ENCODE results near the gene OVOL1.
"Not testable (repeated sequence)": the region's sequence is repeated elsewhere in the genome, so short reads cannot be mapped to it uniquely, and the experiment has no call there.

The OVOL1 gene

DNA sequence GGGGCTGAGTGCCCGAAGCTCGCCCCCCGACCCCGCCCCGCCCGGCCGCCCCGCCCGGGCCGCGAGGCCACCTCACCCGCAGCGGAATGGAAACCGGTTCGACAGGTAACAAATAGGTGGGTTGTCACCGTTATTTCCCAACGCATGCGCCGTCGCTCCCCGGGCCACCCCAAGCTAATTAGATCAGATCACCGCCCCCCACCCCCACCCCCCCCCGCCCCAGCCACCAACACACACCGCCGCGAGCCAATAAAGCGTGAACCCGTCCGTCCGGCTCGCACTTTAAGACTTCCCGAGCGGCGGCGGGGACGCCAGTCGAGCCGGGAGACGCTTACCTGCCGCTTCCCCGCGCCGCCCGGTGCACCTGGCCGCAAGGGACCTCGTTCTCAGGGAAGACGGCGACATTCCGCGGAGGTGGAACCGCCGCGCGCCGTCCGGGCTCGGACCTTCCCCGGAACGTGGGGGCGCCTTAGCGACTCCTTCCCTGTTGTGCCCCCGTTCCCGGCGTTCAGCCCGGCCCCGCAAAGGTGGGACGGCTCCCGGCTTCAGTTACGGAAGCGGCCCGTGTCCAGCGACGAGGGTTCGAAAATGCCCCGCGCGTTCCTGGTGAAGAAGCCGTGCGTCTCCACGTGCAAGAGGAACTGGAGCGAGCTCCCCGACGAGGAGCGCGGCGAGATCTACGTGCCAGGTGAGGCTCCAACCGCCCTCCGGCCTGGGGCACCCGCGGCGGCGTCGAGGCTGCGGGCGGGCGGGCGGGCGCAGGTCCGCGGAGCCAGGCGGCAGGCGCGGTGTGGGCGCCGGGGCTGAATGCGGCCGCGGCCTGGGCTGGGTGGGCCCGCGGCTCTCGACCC lies at the start of gene OVOL1:
Gene OVOL1, plus strand, starts transcription at position 278 of the 851 bp plus-strand sequence. Its CDS starts 311 bp downstream, at position 589.
- DNase-seq, result no peak
- in situ Hi-C loops (cut with MboI; ENCODE audit: low pct_unique_long_range_greater_than_20kb, low sequenced_read_pairs), result no loop called here

DNA sequence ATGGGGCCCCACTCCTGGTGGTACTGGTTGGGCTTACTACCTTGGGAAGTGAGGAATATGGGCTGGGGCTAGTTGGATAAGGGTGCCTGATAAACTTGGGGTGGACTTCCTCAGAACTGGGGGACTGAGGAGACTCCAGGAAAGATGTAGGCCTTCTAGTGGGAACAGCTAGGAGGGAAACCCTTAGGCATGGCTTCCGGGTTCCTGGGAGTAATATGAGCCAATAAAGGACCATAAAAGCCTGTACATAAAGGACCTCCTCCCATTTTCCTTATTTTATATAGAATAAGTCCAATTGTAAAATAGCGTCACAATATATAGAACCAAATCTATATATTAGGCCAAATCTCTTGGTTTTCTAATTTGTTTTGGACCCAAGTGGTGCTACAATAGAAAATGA lies 47.8 kb upstream of the OVOL1 start:
- in situ Hi-C loops (cut with MboI; ENCODE audit: low pct_unique_long_range_greater_than_20kb, low sequenced_read_pairs), result no loop called here
- DNase-seq, result no peak

DNA sequence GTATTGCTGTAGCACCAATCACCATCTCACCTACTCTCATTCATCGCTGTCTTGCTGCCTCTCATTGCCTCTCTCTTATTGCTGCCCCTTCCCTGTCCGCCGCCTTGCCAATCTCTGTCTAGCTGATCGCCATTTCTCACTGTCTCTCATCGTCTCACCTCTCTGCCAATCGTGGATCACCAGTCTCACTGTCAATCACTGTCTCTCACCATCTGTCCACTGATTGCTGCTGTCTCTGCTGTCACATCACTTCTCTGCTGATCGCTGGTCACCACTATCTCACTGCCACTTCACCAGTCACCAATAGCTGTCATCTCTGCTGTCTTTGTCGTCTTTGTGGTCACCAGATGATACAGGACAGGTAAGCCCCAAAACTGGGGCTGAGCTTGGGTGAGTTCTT lies 45.7 kb upstream of the OVOL1 start:
- in situ Hi-C loops (cut with MboI; ENCODE audit: low pct_unique_long_range_greater_than_20kb, low sequenced_read_pairs), result no loop called here
- DNase-seq, result no peak

DNA sequence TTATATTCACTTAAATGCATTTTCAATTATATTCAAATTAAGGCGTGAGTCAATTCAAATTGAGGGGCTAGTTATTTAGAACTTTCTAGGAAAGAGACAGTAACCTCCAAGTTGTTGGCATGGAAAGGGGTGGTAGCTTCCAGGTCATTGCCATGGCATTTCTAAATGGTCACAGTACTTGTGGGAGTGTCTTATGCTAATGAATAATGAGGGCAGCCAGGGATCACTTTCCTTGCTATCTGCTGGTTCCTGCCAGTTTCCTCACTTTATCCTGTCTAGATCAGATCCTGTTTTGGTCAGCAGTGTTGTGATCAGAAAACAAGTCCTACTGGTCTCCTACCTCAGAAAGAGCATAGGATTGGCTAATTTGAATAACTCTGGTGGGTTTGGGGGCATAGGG lies 44.5 kb upstream of the OVOL1 start:
- in situ Hi-C loops (cut with MboI; ENCODE audit: low pct_unique_long_range_greater_than_20kb, low sequenced_read_pairs), result no loop called here
- DNase-seq, result no peak

DNA sequence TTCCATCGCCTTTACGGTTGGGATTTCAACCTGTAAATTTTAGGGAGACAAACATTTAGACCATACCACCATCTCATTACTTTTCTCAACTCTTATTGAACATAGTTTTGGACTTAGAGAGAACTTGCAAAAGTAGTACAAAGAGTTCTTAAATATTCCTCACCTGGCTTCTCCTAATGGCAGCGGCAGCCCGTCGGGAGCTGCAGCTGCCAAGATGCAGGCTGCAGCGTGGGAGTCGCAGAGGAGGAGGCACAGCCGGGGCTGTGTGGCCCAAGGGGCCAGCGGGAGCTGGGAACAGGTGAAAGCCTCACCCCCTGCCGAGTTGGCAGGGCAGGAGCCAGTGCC lies 43.2 kb upstream of the OVOL1 start:
- in situ Hi-C loops (cut with MboI; ENCODE audit: low pct_unique_long_range_greater_than_20kb, low sequenced_read_pairs), result no loop called here
- DNase-seq, result no peak

DNA sequence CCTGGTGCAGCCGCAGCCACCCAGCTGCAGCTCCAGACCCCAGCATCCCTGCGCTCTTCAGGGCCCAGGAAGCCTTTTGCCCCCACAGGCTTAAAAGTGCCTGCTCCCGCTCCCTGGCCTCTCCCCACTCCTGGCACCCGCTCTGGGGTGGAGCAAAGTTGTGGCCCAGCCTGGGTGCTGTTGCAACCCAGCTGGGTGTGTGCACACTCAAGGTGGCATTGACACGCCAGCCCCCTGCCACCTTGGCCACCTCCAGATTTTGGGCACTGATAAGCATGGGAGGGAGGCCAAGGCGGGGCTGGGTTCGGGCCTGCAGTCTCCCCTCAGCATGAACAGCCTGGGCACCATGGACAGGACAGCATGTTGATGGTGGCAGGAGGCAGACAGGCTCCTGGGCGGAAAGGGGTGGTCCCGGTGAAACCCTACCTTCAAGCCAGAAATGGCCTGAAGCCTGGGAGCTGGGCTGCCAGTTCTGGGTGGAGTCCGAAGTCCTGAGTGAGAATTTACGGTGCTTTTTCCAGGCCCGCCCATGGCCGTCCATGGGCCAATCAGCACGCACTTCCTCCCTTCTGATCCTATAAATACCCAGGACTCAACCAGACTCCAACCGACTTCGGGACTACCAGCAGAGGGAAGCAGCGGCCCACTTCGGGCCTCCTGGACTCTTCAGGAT lies 42.7 kb upstream of the OVOL1 start:
- DNase-seq, result peak; percentile 55
- in situ Hi-C loops (cut with MboI; ENCODE audit: low pct_unique_long_range_greater_than_20kb, low sequenced_read_pairs), result no loop called here

DNA sequence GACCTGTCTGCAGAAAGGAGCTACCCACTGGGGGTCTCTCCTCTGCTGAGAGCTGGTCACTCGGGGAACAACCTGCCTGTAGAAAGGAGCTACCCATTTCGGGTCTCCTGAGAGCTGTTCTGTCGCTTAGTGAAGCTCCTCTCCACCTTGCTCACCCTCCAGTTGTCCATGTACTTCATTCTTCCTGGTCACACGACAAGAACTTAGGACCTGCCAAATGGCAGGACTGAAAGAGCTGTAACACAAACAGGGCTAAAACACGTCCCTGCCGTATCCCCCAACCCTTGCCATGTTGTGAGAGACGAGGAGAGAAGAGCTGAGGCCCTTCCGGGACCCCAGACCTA lies 42.2 kb upstream of the OVOL1 start:
- in situ Hi-C loops (cut with MboI; ENCODE audit: low pct_unique_long_range_greater_than_20kb, low sequenced_read_pairs), result no loop called here
- DNase-seq, result no peak

DNA sequence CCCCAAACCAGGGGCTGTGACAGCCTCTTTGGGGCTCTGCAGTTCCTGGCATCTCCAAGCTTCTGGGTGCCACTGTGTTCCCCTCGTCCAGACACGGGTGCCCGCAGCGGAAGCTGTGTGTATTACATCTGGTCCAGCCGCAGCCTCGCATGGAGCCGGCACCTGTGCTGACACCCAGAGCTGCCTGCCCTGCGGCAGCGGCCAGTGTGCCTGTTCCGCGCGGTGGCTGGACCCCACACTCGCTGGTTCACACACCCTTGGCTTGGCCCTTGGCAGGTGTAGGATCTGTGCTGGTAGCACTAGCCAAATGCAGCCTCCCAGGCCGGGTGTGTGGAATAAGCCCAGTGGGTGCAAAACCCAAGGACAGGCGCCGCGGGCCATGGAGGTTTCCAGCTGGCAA lies 41.8 kb upstream of the OVOL1 start:
- in situ Hi-C loops (cut with MboI; ENCODE audit: low pct_unique_long_range_greater_than_20kb, low sequenced_read_pairs), result no loop called here
- no peak for DNase-seq

DNA sequence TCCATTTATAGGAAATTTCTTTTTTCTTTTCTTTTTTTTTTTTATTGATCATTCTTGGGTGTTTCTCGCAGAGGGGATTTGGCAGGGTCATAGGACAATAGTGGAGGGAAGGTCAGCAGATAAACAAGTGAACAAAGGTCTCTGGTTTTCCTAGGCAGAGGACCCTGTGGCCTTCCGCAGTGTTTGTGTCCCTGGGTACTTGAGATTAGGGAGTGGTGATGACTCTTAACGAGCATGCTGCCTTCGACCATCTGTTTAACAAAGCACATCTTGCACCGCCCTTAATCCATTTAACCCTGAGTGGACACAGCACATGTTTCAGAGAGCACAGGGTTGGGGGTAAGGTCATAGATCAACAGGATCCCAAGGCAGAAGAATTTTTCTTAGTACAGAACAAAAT lies 24.7 kb upstream of the OVOL1 start:
- DNase-seq; in situ Hi-C loops (cut with MboI; ENCODE audit: low pct_unique_long_range_greater_than_20kb, low sequenced_read_pairs): not testable (repeated sequence)

DNA sequence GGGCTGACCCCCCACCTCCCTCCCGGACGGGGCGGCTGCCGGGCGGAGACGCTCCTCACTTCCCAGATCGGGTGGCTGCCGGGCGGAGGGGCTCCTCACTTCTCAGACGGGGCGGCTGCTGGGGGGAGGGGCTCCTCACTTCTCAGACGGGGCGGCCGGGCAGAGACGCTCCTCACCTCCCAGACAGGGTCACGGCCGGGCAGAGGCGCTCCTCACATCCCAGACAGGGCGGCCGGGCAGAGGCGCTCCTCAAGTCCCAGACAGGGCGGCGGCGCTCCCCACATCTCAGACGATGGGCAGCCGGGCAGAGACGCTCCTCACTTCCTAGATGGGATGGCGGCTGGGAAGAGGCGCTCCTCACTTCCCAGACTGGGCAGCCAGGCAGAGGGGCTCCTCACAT lies 24.0 kb upstream of the OVOL1 start:
- DNase-seq; in situ Hi-C loops (cut with MboI; ENCODE audit: low pct_unique_long_range_greater_than_20kb, low sequenced_read_pairs): not testable (repeated sequence)

DNA sequence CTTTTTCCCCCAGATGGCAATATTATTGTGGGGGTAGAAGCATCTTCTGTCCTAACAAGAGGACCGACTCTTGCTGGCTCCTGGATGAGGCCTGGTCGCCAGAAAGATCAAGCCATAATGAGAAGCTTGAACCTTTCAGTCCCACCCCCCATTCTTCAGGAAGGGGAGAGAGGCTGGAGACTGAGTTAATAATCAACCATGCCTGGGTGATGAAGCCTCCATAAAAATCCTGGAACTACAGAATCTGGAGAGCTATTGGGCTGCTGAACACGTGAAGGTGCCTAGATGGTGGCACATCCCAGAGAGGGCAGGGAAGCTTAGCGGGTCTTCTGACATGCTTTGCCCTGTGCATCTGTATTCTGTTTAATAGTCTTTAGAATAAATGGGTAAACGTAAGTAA lies 22.4 kb upstream of the OVOL1 start:
- DNase-seq, result no peak
- in situ Hi-C loops (cut with MboI; ENCODE audit: low pct_unique_long_range_greater_than_20kb, low sequenced_read_pairs), result no loop called here

DNA sequence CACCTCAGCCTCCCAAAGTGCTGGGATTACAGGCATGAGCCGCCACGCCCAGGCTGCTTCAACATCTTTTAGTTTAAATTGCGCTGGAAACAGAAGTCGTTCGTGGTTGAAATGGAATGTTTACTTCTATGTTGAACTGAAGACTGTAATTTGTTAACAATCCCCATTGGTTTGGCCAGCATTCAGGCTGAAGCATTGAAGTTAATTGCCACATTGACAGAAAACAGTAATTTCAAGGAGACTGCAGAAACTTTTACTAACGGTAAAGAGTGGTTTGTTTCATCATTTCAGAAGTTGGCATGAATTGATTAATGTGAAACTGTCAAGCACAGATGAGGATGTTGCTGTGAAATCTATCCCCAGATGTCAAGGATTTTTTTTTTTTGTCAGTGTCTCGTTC lies 20.3 kb upstream of the OVOL1 start:
- DNase-seq, result peak; percentile 27
- in situ Hi-C loops (cut with MboI; ENCODE audit: low pct_unique_long_range_greater_than_20kb, low sequenced_read_pairs), result no loop called here

DNA sequence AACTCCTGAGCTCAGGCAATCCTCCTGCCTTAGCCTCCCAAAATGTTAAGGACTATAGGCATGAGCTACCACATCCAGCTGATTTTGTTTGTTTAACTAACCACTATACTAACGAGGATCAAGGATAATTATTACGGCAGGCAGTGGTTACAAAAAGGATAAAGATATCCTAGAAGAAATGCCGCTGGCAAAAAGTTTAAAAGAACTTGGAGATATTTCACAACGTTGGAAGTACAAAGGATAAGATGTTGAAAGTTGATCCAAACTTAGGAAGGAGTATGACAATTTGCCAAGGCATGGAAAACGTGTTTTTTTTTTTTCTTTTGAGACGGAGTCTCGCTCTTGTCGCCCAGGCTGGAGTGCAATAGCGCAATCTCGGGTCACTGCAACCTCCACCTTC lies 19.5 kb upstream of the OVOL1 start:
- no peak for DNase-seq
- in situ Hi-C loops (cut with MboI; ENCODE audit: low pct_unique_long_range_greater_than_20kb, low sequenced_read_pairs), result no loop called here

DNA sequence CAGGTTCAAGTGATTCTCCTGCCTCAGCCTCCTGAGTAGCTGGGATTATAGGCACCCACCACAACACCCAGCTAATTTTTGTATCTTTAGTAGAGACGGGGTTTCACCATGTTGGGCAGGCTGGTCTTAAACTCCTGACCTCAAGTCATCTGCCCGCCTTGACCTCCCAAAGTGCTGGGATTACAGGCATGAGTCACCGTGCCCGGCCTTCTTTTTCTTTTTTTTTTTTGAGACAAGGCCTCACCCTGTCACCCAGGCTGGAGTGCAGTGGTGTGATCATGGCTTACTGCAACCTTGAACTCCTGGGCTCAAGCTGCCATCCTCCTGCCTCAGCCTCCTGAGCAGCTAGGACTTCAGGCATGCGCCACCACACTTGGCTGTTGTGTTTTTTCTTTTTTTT lies 19.1 kb upstream of the OVOL1 start:
- DNase-seq; in situ Hi-C loops (cut with MboI; ENCODE audit: low pct_unique_long_range_greater_than_20kb, low sequenced_read_pairs): not testable (repeated sequence)

DNA sequence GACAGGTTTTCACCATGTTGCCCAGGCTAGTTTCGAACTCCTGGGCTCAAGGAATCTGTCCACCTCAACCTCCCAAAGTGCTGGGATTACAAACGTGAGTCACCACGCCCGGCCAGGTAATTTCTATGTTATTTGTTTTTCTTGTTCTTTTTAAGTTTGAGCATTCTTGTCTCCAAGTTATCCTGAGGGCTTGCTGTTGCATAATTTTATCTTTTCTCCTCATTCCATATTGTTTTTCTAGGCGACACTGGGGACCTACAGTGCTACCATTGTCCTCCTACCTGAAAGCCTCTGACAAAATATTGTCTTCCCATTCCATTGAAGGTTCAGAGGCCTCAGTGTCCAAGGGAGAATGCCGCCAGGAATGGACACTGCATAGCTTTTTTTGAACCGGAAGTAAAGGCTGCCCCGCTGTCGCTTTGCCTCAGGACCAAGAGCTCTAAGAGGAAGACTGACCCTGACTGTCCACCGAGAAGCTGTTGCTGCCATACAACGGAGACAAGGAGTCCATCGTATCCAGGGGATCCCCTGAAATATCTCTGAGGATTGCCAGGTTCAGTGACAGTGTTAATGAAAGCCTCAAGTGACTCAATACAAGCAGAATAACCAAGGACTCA lies 15.8 kb upstream of the OVOL1 start:
- no peak for DNase-seq
- in situ Hi-C loops (cut with MboI; ENCODE audit: low pct_unique_long_range_greater_than_20kb, low sequenced_read_pairs), result no loop called here

DNA sequence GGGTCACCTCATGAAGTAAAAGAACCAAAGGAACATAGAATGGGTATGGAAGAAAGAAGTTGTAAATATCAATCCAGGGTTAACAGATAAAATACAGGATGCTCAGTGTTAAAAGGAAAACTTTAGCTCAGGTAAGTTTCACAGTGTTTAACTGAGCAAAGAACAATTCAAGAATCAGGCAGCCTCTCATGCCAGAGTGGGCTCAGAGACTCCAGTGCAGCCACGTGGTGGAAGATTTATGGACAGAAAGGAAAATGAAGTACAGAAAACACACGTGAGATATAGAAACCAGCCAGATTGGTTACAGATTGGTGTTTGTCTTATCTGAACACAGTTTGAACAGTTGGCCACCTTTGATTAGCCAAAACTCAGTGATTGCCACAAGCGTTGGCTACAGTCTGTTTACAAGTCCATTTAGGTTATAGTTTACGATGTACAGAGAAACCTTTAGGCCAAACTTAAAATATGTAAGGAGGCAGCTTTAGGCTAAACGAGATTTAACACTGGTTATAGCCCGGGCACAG lies 15.2 kb upstream of the OVOL1 start:
- in situ Hi-C loops (cut with MboI; ENCODE audit: low pct_unique_long_range_greater_than_20kb, low sequenced_read_pairs), result no loop called here
- DNase-seq, result no peak

DNA sequence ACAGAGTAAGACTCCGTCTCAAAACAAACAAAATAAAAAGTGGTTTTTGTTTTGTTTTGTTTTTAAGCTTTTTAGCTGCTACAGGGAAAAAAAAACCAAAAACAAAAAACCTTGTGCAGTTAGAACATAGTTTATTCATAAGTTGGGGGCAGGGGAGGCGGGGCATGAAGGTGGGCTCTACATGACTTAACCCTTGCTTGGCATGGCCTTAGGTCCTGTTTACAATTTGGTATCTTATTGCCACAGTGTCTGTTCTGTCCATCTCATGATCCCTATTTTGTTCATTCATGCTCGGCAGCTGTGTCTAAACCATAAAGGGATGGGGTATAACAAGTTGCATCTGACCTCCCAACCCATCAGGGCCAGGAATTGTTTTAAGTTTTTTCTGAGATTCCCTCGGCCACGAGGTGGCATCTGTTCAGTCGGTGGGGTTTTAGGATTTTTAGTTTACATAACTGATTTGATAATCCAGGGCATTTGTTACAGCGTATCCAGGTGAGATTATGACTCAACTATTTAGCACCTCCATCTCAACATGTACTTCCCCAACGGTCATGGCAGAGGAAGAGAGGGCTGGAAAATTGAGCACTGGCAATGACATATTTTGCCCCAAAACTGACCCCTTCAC lies 13.0 kb upstream of the OVOL1 start:
- DNase-seq, result no peak
- in situ Hi-C loops (cut with MboI; ENCODE audit: low pct_unique_long_range_greater_than_20kb, low sequenced_read_pairs), result no loop called here

DNA sequence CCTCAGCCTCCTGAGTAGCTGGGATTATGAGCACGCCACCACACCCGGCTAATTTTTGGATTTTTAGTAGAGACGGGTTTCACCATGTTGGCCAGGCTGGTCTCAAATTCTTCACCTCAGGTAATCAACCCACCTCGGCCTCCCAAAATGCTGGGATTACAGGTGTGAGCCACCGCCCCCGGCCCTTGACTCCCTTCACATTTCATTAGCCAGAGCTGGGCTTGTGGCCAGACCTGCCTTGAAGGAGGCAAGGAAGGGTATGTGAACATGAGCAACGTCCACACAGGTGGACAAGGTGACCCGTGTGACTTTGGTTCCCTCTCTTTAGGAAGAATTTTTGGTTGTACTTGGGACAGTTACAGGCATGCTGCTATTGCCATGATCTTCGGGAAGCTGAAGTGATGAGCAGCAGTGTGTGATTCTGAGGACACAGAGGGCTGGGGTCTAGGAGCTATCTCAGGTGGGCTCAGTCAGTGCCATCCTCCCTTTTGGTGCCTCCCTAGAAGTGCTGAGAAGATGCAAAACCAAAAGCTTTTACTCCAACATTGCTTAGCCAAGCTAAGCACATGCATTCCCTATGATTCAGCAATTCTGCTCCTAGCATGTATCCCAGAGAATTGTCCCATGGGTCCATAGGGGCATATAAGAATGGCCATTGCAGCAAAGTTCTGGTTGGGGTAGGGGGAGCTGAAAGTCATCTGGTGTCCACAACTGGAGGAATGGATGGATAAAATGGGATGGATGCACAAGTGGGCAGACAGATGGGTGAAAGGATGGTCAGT lies 12.1 kb upstream of the OVOL1 start:
- DNase-seq, result no peak
- in situ Hi-C loops (cut with MboI; ENCODE audit: low pct_unique_long_range_greater_than_20kb, low sequenced_read_pairs), result no loop called here

DNA sequence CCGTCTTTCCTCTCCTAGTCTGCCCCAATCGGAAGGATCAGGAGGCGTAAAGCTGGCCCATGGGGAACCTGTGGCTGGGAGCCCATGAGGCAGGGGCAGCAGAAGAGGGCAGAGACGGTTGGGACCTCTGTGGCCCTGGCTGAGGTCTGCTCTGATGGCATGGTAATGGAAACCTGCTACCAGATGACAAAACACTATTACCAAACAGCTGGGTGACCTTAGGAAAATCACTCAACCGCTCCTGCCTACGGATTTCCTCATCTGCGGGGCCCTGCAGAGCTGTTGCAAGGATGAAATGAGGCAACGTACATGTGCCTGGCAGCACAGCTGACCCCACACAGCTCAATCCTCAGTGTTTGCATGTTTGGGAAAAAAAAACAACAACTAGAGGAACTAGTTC lies 10.7 kb upstream of the OVOL1 start:
- DNase-seq, result no peak
- in situ Hi-C loops (cut with MboI; ENCODE audit: low pct_unique_long_range_greater_than_20kb, low sequenced_read_pairs), result no loop called here

Data from KBM-7 (cell line).